C4-2B (cell line): Measurements from ENCODE around the gene LAMA5.

ENCODE experiments used
- CTCF ChIP-seq: fragments of 450-650 bp; conservative IDR thresholded peaks from 2 replicates; pipeline ENCODE4 v1.5.1; 2017; ENCODE audit warnings: mild to moderate bottlenecking
- ZFX ChIP-seq: fragments of 450-650 bp; IDR thresholded peaks from 2 replicates; pipeline ENCODE4 v1.6.1; 2017

- no peak for TF ChIP-seq CTCF
- TF ChIP-seq ZFX, result no peak
These were observed 7.5 kb downstream of the LAMA5 start for GRCh38 chr20:62359491-62360121.
